SK-N-MC (cell line): Measurements from ENCODE around the gene KRT15.

Source experiments
- DNase-seq: peaks from one replicate; pipeline ENCODE4 v3.0.0-alpha.2; 2011; ENCODE audit warnings: low read depth, low spot score
- H3K27ac ChIP-seq: fragments of 200-600 bp; sonication (generic); 2 replicates; pipeline ENCODE4 v1.5.1; 2016; ENCODE audit warnings: mixed run types
- H3K36me3 ChIP-seq: fragments of 200-600 bp; sonication (generic); 2 replicates; pipeline ENCODE4 v1.6.1; 2017; ENCODE audit warnings: antibody characterized with exemption, low read length, mixed read lengths; ENCODE audit not compliant: insufficient read depth
- H3K4me3 ChIP-seq: fragments of 200-600 bp; sonication (generic); 2 replicates; pipeline ENCODE4 v1.5.1; 2016
- H3K9ac ChIP-seq: fragments of 200-600 bp; sonication (generic); 2 replicates; pipeline ENCODE4 v1.8.0; 2017; ENCODE audit warnings: mixed run types, mixed read lengths; ENCODE audit not compliant: insufficient read length
- H3K9me3 ChIP-seq: fragments of 200-600 bp; sonication (generic); 2 replicates; pipeline ENCODE4 v1.6.1; 2017; ENCODE audit warnings: low read depth, mild to moderate bottlenecking, antibody characterized with exemption, low read length, moderate library complexity, mixed read lengths
- EZH2 ChIP-seq: fragments of 200-600 bp; sonication (generic); IDR thresholded peaks from one replicate; pipeline ENCODE4 v1.6.1; 2017; ENCODE audit warnings: antibody characterized with exemption
- FOXP2 ChIP-seq: optimal IDR thresholded peaks from 2 replicates; pipeline ENCODE3; 2011; ENCODE audit warnings: mild to moderate bottlenecking, moderate library complexity; ENCODE audit not compliant: insufficient read depth; ENCODE audit errors: extremely low read length, control extremely low read depth
- POLR2AphosphoS5 ChIP-seq: IDR thresholded peaks from 2 replicates; pipeline ENCODE4 v1.6.1; 2012; ENCODE audit warnings: mild to moderate bottlenecking, low read depth, low read length, borderline replicate concordance

Gene KRT15

DNA sequence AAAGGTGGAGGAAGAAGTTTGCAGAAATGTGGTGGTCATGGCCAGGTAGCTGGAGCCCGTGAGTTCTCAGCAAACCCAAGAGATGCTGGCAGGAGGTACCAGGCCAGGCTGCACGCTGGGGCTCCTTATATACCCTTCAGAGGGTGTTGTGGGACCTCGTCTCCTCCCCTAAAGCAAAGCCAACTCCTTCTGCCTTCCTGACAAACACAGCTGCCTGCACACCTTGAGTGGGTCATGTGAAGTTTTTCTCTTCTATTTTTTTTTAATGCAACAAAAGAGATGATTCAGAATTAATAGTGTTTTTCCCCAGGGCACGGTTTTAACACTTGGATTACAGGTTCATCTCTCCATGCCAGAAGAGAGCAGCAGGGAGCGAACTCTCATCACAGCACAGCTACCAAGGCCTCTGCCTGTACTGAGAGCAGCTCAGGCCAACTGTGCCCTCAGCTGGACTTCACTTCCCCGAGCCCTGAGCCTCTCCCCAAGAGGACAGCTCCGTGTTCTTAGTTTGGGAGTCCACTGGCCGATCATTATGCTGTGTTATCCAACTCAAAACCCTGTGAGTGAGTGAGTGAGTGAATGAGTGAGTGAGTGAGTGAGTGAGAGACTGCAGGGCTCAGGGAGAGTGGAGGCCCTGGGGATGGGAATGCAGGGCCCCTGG lies at the start of gene KRT15:
Gene KRT15 (minus strand): TSS at position 102 of the 661 bp plus-strand sequence. CDS start 63 bp downstream, at position 39.
- no peak within 1 kb of the TSS for H3K9ac ChIP-seq
- H3K27ac ChIP-seq = no peak within 1 kb of the TSS
- no peak for DNase-seq
- H3K9me3 ChIP-seq = no peaks in the 10 kb centered on the region
- no peak within 1 kb of the TSS for H3K4me3 ChIP-seq
- H3K36me3 ChIP-seq = no peaks in the 10 kb centered on the region
- TF ChIP-seq EZH2 (no peak), FOXP2 (no peak), POLR2AphosphoS5 (no peak)

DNA sequence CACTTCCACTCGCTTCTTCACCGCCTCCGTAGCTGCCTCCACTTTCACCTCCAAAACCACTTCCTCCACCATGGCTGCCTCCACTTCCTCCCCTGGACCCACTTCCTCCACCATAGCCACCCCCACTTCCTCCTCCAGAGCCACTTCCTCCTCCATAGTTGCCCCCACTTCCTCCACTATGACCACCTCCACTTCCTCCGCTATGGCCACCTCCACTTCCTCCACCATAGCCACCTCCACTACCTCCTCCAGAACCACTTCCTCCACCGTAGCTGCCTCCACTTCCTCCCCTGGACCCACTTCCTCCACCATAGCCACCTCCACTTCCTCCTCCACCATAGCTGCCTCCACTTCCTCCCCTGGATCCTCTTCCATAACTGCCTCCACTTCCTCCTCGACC lies 48.6 kb upstream of the KRT15 start:
- H3K9me3 ChIP-seq = no peaks in the 10 kb centered on the region
- no peak for DNase-seq
- no peak overlapping the region for H3K27ac ChIP-seq
- no peak overlapping the region for H3K9ac ChIP-seq
- no peaks in the 10 kb centered on the region for H3K36me3 ChIP-seq
- no peak overlapping the region for H3K4me3 ChIP-seq
- TF ChIP-seq POLR2AphosphoS5 (no peak), EZH2 (no peak), FOXP2 (no peak)

DNA sequence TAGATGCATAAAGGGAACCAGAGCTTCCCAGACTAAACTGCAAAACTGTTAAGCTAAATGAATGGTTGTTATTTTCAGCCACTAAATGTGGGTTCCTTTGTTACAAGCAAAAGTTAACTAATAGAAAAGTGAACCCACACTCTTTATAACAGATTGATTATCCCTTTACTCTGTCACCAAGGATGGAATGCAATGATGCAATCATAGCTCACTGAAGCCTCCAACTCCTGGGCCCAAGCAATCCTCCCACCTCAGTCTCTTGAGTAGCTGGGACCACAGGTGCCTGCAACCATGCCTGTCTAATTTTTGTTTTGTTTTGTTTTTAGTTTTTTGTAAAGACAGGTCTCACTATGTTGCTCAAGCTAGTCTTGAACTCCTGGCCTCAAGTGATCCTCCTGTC lies 46.6 kb upstream of the KRT15 start:
- no peaks in the 10 kb centered on the region for H3K9me3 ChIP-seq
- no peak overlapping the region for H3K9ac ChIP-seq
- no peak overlapping the region for H3K27ac ChIP-seq
- H3K36me3 ChIP-seq = no peaks in the 10 kb centered on the region
- no peak overlapping the region for H3K4me3 ChIP-seq
- DNase-seq = no peak
- TF ChIP-seq POLR2AphosphoS5 (no peak), FOXP2 (no peak), EZH2 (no peak)

DNA sequence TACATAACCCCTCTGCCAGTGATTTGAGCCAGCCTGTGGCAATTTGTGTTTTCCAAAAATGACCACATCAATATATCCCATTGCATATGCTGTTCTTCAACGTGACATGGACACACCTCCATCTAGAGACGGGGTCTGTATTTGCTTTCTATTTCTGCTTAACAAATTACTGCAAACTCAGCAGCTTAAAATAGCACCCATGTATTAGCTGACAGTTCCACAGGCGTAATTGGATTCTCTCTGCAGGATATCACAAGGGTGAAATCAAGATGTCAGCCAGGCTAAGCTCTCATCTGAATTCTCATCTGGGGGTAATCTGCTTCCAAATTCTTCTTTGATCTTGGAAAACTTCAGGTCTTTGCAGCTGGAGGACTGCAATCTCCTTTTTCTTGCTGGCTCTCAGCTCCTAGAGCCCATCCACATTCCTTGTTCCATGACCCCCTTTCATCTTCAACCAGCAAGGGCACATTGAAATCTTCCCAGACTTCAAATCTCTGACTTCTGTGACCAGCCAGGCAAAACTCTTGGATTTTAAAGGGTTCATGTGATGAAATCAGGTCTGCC lies 45.0 kb upstream of the KRT15 start:
- Histone ChIP-seq H3K27ac (no peak overlapping the region), H3K9me3 (no peaks in the 10 kb centered on the region), H3K9ac (no peak overlapping the region), H3K4me3 (no peak overlapping the region; the same call in 1 of the 2 replicates), H3K36me3 (no peaks in the 10 kb centered on the region)
- no peak for DNase-seq
- no peak for TF ChIP-seq FOXP2
- no peak for TF ChIP-seq EZH2
- TF ChIP-seq POLR2AphosphoS5 = no peak

DNA sequence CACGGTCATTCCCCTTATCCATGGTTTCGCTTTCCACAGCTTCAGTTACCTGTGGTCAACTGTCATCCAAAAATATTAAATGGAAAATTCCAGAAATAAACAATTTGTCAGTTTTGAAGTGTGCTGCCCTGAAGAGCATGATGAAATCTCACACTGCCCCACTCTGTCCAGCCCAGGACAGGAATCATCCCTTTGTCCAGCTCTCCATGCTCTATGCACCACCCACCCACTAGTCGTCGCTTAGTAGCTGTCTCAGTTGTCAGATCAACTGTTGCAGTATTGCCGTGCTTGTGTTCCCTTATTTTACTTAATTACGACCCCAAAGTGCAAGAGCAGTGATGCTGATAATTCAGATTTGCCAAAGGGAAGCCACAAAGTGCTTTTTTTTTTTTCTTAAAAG lies 42.9 kb upstream of the KRT15 start:
- TF ChIP-seq FOXP2 = no peak
- TF ChIP-seq EZH2 = no peak
- TF ChIP-seq POLR2AphosphoS5 = no peak
- Histone ChIP-seq H3K36me3 (no peaks in the 10 kb centered on the region), H3K9me3 (no peaks in the 10 kb centered on the region), H3K4me3 (no peak overlapping the region), H3K9ac (no peak overlapping the region), H3K27ac (no peak overlapping the region)
- no peak for DNase-seq

DNA sequence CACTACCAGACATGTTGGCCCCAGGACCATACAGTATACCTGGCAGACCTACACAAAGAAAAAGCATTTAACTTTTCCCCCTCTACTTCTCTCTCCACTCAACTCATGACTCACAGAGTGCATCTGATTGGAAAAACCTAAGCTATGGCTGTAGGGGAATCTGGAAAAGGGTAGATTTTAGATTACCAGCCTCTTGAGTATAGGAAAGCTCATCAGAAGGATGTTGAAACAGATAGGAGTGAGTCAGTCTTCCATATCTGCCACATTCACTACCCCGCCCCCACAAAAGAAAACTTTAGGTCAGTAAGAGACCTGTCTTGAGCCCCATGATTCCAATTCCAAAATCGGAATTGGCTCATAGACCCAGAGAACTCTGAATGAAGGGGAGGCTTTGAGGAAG lies 40.9 kb upstream of the KRT15 start:
- DNase-seq = no peak
- TF ChIP-seq POLR2AphosphoS5 = no peak
- no peak for TF ChIP-seq FOXP2
- TF ChIP-seq EZH2 = no peak
- no peak overlapping the region for H3K4me3 ChIP-seq

DNA sequence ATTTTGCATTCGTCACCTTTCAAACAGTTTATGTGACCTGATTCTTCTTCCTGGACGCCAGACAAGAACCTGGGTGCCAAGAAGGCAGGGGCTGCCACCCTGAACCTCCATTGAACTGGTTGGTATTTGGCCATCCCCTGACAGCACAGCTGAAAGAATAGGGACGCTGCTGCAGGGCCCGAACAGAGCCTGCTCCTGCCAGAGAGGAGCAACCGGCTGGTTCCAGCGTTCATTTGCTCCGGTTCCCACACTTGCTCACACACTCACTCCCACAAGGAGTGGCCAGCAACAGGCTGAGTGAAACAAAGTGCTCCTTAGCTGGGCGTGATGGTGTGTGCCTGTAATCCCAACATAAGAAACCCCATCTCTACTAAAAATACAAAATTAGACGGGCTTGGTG lies 38.2 kb upstream of the KRT15 start:
- DNase-seq = no peak
- TF ChIP-seq EZH2 = no peak
- TF ChIP-seq FOXP2 = no peak
- no peak for TF ChIP-seq POLR2AphosphoS5
- Histone ChIP-seq H3K27ac (no peak overlapping the region), H3K4me3 (no peak overlapping the region), H3K9me3 (no peaks in the 10 kb centered on the region), H3K9ac (no peak overlapping the region), H3K36me3 (no peaks in the 10 kb centered on the region)

More for the DNA sequence above, 40.9 kb upstream of the KRT15 start:
- Histone ChIP-seq H3K9ac (no peak overlapping the region), H3K27ac (no peak overlapping the region), H3K36me3 (no peaks in the 10 kb centered on the region), H3K9me3 (no peaks in the 10 kb centered on the region)

DNA sequence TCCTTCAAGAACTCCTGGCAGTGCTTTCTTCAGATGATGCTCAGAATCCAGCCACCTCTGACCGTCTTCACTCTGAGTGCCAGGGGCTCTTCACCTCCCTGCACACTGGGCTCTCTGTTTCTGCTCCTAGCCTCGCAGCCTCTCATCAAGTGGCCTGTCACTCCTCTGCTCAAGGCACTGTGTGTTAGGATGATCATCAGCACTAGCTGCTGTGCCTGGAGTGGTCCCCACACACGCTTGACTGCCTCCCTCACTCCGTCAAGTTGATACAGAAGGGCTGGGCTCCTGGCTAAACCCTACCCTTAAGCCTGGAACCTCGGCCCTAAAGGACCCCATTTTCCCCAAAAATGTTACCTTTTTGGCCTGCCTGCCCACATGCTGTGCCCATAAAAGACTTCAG lies 37.6 kb upstream of the KRT15 start:
- Histone ChIP-seq H3K36me3 (no peaks in the 10 kb centered on the region), H3K27ac (no peak overlapping the region), H3K9me3 (no peaks in the 10 kb centered on the region), H3K4me3 (no peak overlapping the region), H3K9ac (no peak overlapping the region)
- TF ChIP-seq POLR2AphosphoS5 (no peak), EZH2 (no peak), FOXP2 (no peak)
- DNase-seq = no peak
